Measurements from ENCODE around the gene TNFRSF4. TPM values are rescaled to one million over a fixed set of nuclear protein-coding genes. Genes with fewer than 3 reads are reported as not detected.

TNFRSF4 gene
- total and polyA plus RNA-seq, 9 of the 15 experiments (the other 6 are each of a cell fraction or from before 2014, with no cell fraction given): 0.07 to 0.44 (median 0.19) TPM; not detected in 5

- no peak for TF ChIP-seq ZNF407 (IDR thresholded peaks at IDR 0.05; ENCODE audit: low read depth)
- no peak for TF ChIP-seq KAT8 (IDR thresholded peaks at IDR 0.05; ENCODE audit: low read depth)
- TF ChIP-seq ZNF77 (CRISPR knock-in tag; IDR thresholded peaks at IDR 0.05): no peak
- no peak for TF ChIP-seq BCLAF1 (IDR thresholded peaks at IDR 0.05; ENCODE audit: borderline replicate concordance in 1 of 2, control insufficient read depth in 1 of 2, low read depth in 2 of 2, low read length in 1 of 2)
- peak; percentile 63 for TF ChIP-seq SOX6 (IDR thresholded peaks at IDR 0.05)
- TF ChIP-seq RFX7 (CRISPR knock-in tag; IDR thresholded peaks at IDR 0.05): no peak
- peak; percentile 67; the same call in 1 of the 2 replicates for TF ChIP-seq ZNF165 (CRISPR knock-in tag; IDR thresholded peaks at IDR 0.05; ENCODE audit: borderline replicate concordance)
- TF ChIP-seq GATA2 (CRISPR knock-in tag; IDR thresholded peaks at IDR 0.05): no peak
- TF ChIP-seq THRA (IDR thresholded peaks at IDR 0.05): no peak
- no peak for TF ChIP-seq DACH1 (IDR thresholded peaks at IDR 0.05; ENCODE audit: partially characterized antibody)
- TF ChIP-seq KHSRP (IDR thresholded peaks at IDR 0.05): no peak
Measured at GRCh38 chr1:1231400-1232207, 17.7 kb upstream of the TNFRSF4 start, which contains the start of gene SDF4 (continued).

Data from K562 (cell line).